Cerebellar nuclear complex (tissue), 1 donor: ENCODE measurements around the gene FEZ2.

Source experiments
- DNase-seq, 2 experiments: peaks; one replicate each; lab custom pipeline; 2025; lab: John Stamatoyannopoulos, UW

Gene FEZ2

GRCh38 chr2:36561237-36561944 is 36.6 kb downstream of the FEZ2 start:
- DNase-seq: no peak

- no peak for DNase-seq
Measured at GRCh38 chr2:36560726-36561125, 37.2 kb downstream of the FEZ2 start.

- DNase-seq: no peak
Measured at GRCh38 chr2:36559221-36559942, 38.6 kb downstream of the FEZ2 start.

- no peak for DNase-seq
Measured at GRCh38 chr2:36556842-36557241, 41.1 kb downstream of the FEZ2 start.

- DNase-seq: no peak
Measured at GRCh38 chr2:36555789-36556188, 42.2 kb downstream of the FEZ2 start.

GRCh38 chr2:36554531-36554930 is 43.4 kb downstream of the FEZ2 start:
- no peak for DNase-seq

- DNase-seq: no peak
Measured at GRCh38 chr2:36553683-36554082, 44.3 kb downstream of the FEZ2 start.

GRCh38 chr2:36550006-36550405 is 48.0 kb downstream of the FEZ2 start:
- no peak for DNase-seq

GRCh38 chr2:36549165-36549574 is 48.8 kb downstream of the FEZ2 start:
- no peak for DNase-seq

GRCh38 chr2:36547906-36548305 is 50.1 kb downstream of the FEZ2 start:
- DNase-seq: no peak

- no peak for DNase-seq
Measured at GRCh38 chr2:36545871-36546416, 52.0 kb downstream of the FEZ2 start.

GRCh38 chr2:36544638-36545338 is 53.2 kb downstream of the FEZ2 start:
- no peak for DNase-seq

GRCh38 chr2:36541891-36542595 is 55.9 kb downstream of the FEZ2 start:
- DNase-seq: no peak

GRCh38 chr2:36540986-36541754 is 56.8 kb downstream of the FEZ2 start:
- no peak for DNase-seq

- no peak for DNase-seq
Measured at GRCh38 chr2:36539631-36540030, 58.3 kb downstream of the FEZ2 start.

- DNase-seq: no peak
Measured at GRCh38 chr2:36538335-36538734, 59.6 kb downstream of the FEZ2 start.

GRCh38 chr2:36536776-36537175 is 61.2 kb downstream of the FEZ2 start:
- DNase-seq: no peak

- DNase-seq: no peak
Measured at GRCh38 chr2:36535099-36535498, 62.9 kb downstream of the FEZ2 start.

GRCh38 chr2:36534275-36534799 is 63.6 kb downstream of the FEZ2 start:
- DNase-seq: no peak

GRCh38 chr2:36530983-36531354 is 67.0 kb downstream of the FEZ2 start:
- no peak for DNase-seq
